OCI-LY3 (cell line): Measurements from ENCODE around the gene VPS13A.

ENCODE experiments used
- EZH2phosphoT487 ChIP-seq: fragments of 200-600 bp; shearing (Covaris generic); IDR thresholded peaks from 2 replicates; pipeline ENCODE4 v1.6.1; 2018; ENCODE audit warnings: antibody characterized with exemption, mixed run types, low read depth
- TF ChIP-seq, protein P1 (sequence below): fragments of 200-600, 300-600 bp; sonication (generic); IDR thresholded peaks from 2 replicates; pipeline ENCODE4 v1.5.1; 2014; ENCODE audit warnings: antibody characterized with exemption, low read length, low read depth

- TF ChIP-seq, protein P1, sequence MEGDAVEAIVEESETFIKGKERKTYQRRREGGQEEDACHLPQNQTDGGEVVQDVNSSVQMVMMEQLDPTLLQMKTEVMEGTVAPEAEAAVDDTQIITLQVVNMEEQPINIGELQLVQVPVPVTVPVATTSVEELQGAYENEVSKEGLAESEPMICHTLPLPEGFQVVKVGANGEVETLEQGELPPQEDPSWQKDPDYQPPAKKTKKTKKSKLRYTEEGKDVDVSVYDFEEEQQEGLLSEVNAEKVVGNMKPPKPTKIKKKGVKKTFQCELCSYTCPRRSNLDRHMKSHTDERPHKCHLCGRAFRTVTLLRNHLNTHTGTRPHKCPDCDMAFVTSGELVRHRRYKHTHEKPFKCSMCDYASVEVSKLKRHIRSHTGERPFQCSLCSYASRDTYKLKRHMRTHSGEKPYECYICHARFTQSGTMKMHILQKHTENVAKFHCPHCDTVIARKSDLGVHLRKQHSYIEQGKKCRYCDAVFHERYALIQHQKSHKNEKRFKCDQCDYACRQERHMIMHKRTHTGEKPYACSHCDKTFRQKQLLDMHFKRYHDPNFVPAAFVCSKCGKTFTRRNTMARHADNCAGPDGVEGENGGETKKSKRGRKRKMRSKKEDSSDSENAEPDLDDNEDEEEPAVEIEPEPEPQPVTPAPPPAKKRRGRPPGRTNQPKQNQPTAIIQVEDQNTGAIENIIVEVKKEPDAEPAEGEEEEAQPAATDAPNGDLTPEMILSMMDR, result no peak
- TF ChIP-seq EZH2phosphoT487, result no peak
Observed at GRCh38 chr9:77464661-77465060, 287.3 kb downstream of the VPS13A start.
